DOHH2 (cell line): ENCODE data around the gene NELFE.

Source experiments
- CTCF ChIP-seq: fragments of 200-600 bp; sonication (generic); IDR thresholded peaks from one replicate; pipeline ENCODE4 v1.5.1; 2014; ENCODE audit warnings: antibody characterized with exemption, mild to moderate bottlenecking, low read depth, low read length; ENCODE audit not compliant: poor library complexity, severe bottlenecking
- EZH2phosphoT487 ChIP-seq: fragments of 200-600 bp; sonication (generic); IDR thresholded peaks from 2 replicates; pipeline ENCODE4 v1.6.1; 2017; ENCODE audit warnings: borderline replicate concordance, mild to moderate bottlenecking, antibody characterized with exemption, low read length, moderate library complexity, mixed read lengths

- TF ChIP-seq CTCF (no peak), EZH2phosphoT487 (no peak)
Observed at GRCh38 chr6:31970604-31971271, 12.0 kb upstream of the NELFE start.
